Measurements from ENCODE around the gene MAP2K5. TPM values are rescaled to one million over a fixed set of nuclear protein-coding genes. Genes with fewer than 3 reads are reported as not detected.

MAP2K5 gene
- total and polyA plus RNA-seq, 9 of the 15 experiments (the other 6 are each of a cell fraction or from before 2014, with no cell fraction given), result 0.41 to 16.5 (median 7.5) TPM

DNA sequence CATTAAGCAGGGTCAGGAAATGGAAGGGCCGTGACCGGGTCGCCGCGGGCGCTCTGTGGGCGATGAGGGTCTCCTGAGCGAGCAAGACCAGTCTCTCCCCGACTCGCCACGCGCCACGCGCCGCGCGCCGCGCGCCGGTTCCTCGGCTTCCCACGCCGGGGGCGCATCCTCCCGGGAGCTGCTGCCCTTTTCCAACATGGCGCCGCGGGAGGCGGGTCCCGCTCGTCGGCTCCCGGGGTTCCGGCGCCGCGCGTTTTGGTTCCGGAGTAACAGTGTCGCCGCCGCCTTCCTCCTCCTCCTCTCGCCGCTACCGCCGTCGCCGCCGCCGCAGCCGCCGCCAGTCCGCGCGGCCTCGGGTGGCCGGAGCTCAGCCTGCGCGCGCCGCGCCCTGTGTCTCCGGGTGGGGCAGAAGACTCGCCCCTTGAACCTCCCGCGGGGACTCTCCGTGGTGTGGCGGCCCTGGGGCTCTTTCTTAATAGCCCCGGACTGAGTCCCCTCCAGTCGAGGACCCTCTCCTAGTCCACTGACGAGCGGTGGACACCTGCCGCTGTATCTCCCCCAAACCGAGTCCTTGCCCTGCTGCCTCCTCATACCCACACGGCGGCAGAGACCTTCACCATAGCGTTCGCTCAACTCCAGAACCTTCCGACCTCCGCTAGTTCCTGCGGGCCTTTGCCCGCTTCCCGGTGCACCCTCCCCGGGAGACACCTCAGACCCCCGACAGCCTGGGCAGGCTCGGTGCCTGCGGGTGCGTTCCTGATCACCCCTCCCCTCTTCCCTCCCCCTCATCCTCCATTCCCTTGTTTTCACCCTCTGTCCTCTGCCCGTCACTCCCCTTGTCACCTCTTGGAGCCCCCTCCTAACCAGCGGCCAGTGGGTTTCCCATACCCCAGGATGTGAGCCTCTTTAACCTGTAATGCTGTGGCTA, at the start of gene MAP2K5 (continued):
- no peak for TF ChIP-seq PRPF4 (IDR thresholded peaks at IDR 0.05; ENCODE audit: insufficient read depth, low read depth, low read length, poor library complexity, severe bottlenecking)
- peak; percentile 48; the same call in 1 of the 2 replicates for TF ChIP-seq TFAP4 (CRISPR knock-in tag; IDR thresholded peaks at IDR 0.05; ENCODE audit: borderline replicate concordance)
- TF ChIP-seq ZNF780A (CRISPR knock-in tag; IDR thresholded peaks at IDR 0.05), result no peak
- no peak for TF ChIP-seq NCOA4 (IDR thresholded peaks at IDR 0.05; ENCODE audit: partially characterized antibody)
- no peak for TF ChIP-seq PTBP1 (IDR thresholded peaks at IDR 0.05; ENCODE audit: low read depth, low read length)
- TF ChIP-seq MAFK (IDR thresholded peaks at IDR 0.05; ENCODE audit: low read length), result no peak
- TF ChIP-seq MTA3 (IDR thresholded peaks at IDR 0.05; ENCODE audit: borderline replicate concordance), result 0 out of 2 replicates have a peak, but pooled peaks have one; percentile 45
- no peak for TF ChIP-seq FOXA1 (IDR thresholded peaks at IDR 0.05; ENCODE audit: borderline replicate concordance)
- no peak for TF ChIP-seq ZNF318 (IDR thresholded peaks at IDR 0.05; ENCODE audit: borderline replicate concordance in 1 of 2, low read depth in 1 of 2)
- TF ChIP-seq STAT5A (IDR thresholded peaks at IDR 0.05; ENCODE audit: borderline replicate concordance, low read length), result no peak
- peak; percentile 49 to 78 for TF ChIP-seq E2F6 (IDR thresholded peaks at IDR 0.05; ENCODE audit: borderline replicate concordance in 1 of 2, extremely low read depth in 1 of 2, insufficient read depth in 1 of 2, insufficient read length in 1 of 2, low read depth in 1 of 2, low read length in 1 of 2, poor library complexity in 1 of 2, severe bottlenecking in 1 of 2)
- TF ChIP-seq ZNF740 (CRISPR knock-in tag; IDR thresholded peaks at IDR 0.05), result no peak
- TF ChIP-seq ZNF740 (tag; IDR thresholded peaks at IDR 0.05), result no peak
- TF ChIP-seq SRF (CRISPR knock-in tag; IDR thresholded peaks at IDR 0.05), result no peak
